ENCODE measurements around the gene NES.

Gene NES

GRCh38 chr1:156623946-156624813 lies 53.0 kb downstream of the NES start:
- DNase-seq (ENCODE audit: low read depth in 2 of 2), result no peak

DNA sequence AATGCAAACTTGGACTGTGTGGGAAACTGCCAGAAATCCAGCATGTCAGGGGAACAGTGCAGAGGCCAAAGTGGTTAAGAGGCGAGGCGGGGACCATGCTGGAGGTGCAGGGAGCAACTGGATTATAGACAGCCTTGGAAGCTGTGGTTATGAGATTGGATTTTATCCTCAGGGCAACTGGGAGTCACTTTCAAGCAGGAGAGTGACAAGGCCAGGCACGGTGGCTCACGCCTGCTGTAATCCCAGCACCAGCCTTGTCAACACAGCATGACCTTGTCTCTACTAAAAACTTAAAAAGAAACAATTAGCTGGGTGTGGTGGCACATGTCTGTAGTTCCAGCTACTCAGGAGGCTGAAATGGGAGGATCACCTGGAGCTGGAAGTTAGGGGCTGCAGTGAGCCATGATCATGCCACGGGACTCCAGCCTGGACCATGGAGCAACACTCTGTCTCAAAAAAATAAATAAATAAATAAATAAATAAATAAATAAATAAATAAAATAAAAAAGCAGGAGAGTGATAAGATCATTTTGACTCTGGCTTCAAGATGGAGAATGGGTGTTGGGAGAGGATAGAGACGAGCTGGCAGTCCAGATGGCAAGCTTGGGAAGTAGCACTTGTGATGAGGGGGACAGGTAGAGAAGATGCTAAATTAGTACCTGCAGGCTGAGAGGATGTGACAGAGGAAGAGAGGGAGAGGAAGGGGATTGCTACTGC lies 54.5 kb downstream of the NES start:
- no peak for DNase-seq (ENCODE audit: low read depth in 2 of 2)

GRCh38 chr1:156619582-156619955 lies 57.6 kb downstream of the NES start:
- no peak for DNase-seq (ENCODE audit: low read depth in 2 of 2)

GRCh38 chr1:156618853-156619581 lies 58.2 kb downstream of the NES start, which contains the start of gene HAPLN2:
TSS of gene HAPLN2 (plus strand) at chr1:156619415. CDS start at chr1:156623491, 4,076 bp downstream.
- no peak for DNase-seq (ENCODE audit: low read depth in 2 of 2)

Measured in stimulated activated CD8-positive, alpha-beta memory T cell treated with anti-CD3 and anti-CD28 coated beads, Interleukin-15, amount 100 ng/mL, for 48 hours (primary cell).